ENCODE measurements around the gene NMRAL1. TPM values are rescaled to one million over a fixed set of nuclear protein-coding genes. Genes with fewer than 3 reads are reported as not detected.
A peak's percentile ranks its signal among the peaks of the same experiment; 100 is the strongest.

NMRAL1 gene
- total and polyA plus RNA-seq, 3 experiments from 2014 or later, result 63.8 to 75.4 (median 65.8) TPM

- no peak overlapping the region for H3K4me3 ChIP-seq (ENCODE audit: low read length)
- peaks cover 0 to 2% of the 10 kb centered on the region in 2 donors for H3K27me3 Mint-ChIP-seq
Observed at GRCh38 chr16:4515611-4516233, 41.3 kb upstream of the NMRAL1 start.

DNA sequence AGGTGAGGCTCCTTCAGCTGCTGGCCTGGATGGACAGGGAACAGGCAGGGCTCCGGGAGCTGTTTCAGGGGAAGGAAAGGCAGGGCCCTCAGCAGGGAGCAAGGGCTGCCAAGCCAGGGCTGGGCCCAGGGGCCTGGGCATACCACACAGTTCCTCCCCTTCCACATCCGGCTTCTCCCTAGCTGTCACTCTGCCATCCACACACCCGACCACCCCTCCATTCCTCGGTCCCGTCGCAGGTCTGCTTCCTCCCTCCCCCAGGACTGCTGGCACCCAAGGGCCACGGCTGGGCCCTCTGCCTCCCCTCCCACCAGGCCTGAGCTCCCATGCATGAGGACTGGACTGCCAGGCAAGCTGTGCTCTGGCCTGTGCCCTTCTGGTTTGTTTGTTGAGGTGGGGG, 40.2 kb upstream of the NMRAL1 start:
- peaks cover 53 to 64% (median 54%) of the 10 kb centered on the region in 3 donors for H3K4me1 Mint-ChIP-seq

More at GRCh38 chr16:4515611-4516233, 41.3 kb upstream of the NMRAL1 start:
- Histone ChIP-seq H3K27ac (ENCODE audit: low read depth, low read length) (no peak overlapping the region), H3K27me3 (ENCODE audit: insufficient read depth, low read length, poor library complexity, severe bottlenecking) (no peaks in the 10 kb centered on the region), H3K4me1 (ENCODE audit: insufficient read depth, low read length) (peaks cover 27% of the 10 kb centered on the region), H3K36me3 (ENCODE audit: insufficient read depth, low read length) (peaks cover 19% of the 10 kb centered on the region), H3K9me3 (ENCODE audit: low read length) (no peaks in the 10 kb centered on the region)
- ChIA-PET CTCF (interaction anchor here (1.7 to 2.1 kb wide), 2 partner anchors 10 to 34 kb away, joined by 3 to 16 read pairs; no protein-coding TSS in a partner anchor), POLR2A (interaction anchor here (1.2 kb wide), 1 partner anchor 11 kb away, joined by 3 read pairs; no protein-coding TSS in a partner anchor)
- Mint-ChIP-seq H3K4me1 (peaks cover 50 to 69% (median 54%) of the 10 kb centered on the region in 3 donors), H3K4me3 (peak overlapping the region; percentile 7 to 82 (median 75)), H3K9me3 (no peaks in the 10 kb centered on the region), H3K27ac (peak overlapping the region; percentile 91 to 97 (median 94)), H3K36me3 (peaks cover 0 to 35% (median 3%) of the 10 kb centered on the region in 3 donors)
- DNase-seq, result no peak

DNA sequence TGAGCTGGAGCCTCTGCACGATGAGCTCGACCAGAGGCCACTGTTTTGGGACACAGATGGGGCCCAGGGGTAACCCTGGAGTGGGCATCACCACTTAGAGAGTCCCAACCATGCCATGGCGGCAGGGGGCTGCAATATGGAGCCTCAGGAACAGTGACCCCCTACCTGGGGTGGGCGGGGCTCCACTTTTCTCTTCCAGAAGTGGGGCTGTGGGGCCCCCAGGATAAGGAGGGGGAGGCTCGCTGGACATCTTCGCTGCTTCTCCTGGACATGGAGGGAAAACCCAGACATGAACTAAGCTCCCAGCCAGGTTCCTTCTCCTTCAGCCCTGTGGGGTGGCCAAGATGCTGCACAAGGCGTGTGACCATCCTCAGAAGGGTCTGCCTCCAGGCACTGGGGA, 39.5 kb upstream of the NMRAL1 start:
- peak overlapping the region in 2 of 7 donors; percentile 13 to 73 for H3K4me3 Mint-ChIP-seq
- peaks cover 0 to 52% (median 5%) of the 10 kb centered on the region in 3 donors for H3K36me3 Mint-ChIP-seq
- Histone ChIP-seq H3K4me1 (ENCODE audit: insufficient read depth, low read length) (peaks cover 27% of the 10 kb centered on the region), H3K36me3 (ENCODE audit: insufficient read depth, low read length) (peaks cover 36% of the 10 kb centered on the region), H3K9me3 (ENCODE audit: low read length) (no peaks in the 10 kb centered on the region), H3K4me3 (ENCODE audit: low read length) (no peak overlapping the region), H3K27ac (ENCODE audit: low read depth, low read length) (peak overlapping the region; percentile 47), H3K27me3 (ENCODE audit: insufficient read depth, low read length, poor library complexity, severe bottlenecking) (no peaks in the 10 kb centered on the region)
- H3K27me3 Mint-ChIP-seq, result peaks cover 0 to 2% of the 10 kb centered on the region in 2 donors
- H3K4me1 Mint-ChIP-seq, result peaks cover 53 to 64% (median 54%) of the 10 kb centered on the region in 3 donors
- ChIA-PET POLR2A (no interaction called here), CTCF (interaction anchor here (1.1 to 2.1 kb wide), 4 partner anchors 8 to 42 kb away, joined by 3 to 16 read pairs (median 3); partner anchors contain the start of gene C16orf96)
- DNase-seq, result no peak
- H3K9me3 Mint-ChIP-seq, result no peaks in the 10 kb centered on the region
- peak overlapping the region in 6 of 8 donors; percentile 92 to 97 (median 94) for H3K27ac Mint-ChIP-seq

More for the DNA sequence above, 40.2 kb upstream of the NMRAL1 start:
- Mint-ChIP-seq H3K9me3 (no peaks in the 10 kb centered on the region), H3K36me3 (peaks cover 0 to 45% (median 5%) of the 10 kb centered on the region in 3 donors), H3K27ac (peak overlapping the region; percentile 91 to 97 (median 94)), H3K27me3 (peaks cover 0 to 2% of the 10 kb centered on the region in 2 donors), H3K4me3 (peak overlapping the region in 6 of 7 donors; percentile 51 to 82 (median 74))
- H3K4me3 ChIP-seq (ENCODE audit: low read length), result no peak overlapping the region
- H3K36me3 ChIP-seq (ENCODE audit: insufficient read depth, low read length), result peaks cover 29% of the 10 kb centered on the region
- no peaks in the 10 kb centered on the region for H3K9me3 ChIP-seq (ENCODE audit: low read length)
- DNase-seq, result no peak
- H3K4me1 ChIP-seq (ENCODE audit: insufficient read depth, low read length), result peaks cover 27% of the 10 kb centered on the region
- peak overlapping the region; percentile 47 for H3K27ac ChIP-seq (ENCODE audit: low read depth, low read length)
- no peaks in the 10 kb centered on the region for H3K27me3 ChIP-seq (ENCODE audit: insufficient read depth, low read length, poor library complexity, severe bottlenecking)
- CTCF ChIA-PET, result interaction anchor here (1.1 to 2.1 kb wide), 6 partner anchors 9 to 71 kb away, joined by 3 to 16 read pairs (median 3); partner anchors contain the start of genes C16orf96 and HMOX2
- POLR2A ChIA-PET, result interaction anchor here (0.5 to 1.2 kb wide), 2 partner anchors 9 to 222 kb away, joined by 3 read pairs; no protein-coding TSS in a partner anchor

DNA sequence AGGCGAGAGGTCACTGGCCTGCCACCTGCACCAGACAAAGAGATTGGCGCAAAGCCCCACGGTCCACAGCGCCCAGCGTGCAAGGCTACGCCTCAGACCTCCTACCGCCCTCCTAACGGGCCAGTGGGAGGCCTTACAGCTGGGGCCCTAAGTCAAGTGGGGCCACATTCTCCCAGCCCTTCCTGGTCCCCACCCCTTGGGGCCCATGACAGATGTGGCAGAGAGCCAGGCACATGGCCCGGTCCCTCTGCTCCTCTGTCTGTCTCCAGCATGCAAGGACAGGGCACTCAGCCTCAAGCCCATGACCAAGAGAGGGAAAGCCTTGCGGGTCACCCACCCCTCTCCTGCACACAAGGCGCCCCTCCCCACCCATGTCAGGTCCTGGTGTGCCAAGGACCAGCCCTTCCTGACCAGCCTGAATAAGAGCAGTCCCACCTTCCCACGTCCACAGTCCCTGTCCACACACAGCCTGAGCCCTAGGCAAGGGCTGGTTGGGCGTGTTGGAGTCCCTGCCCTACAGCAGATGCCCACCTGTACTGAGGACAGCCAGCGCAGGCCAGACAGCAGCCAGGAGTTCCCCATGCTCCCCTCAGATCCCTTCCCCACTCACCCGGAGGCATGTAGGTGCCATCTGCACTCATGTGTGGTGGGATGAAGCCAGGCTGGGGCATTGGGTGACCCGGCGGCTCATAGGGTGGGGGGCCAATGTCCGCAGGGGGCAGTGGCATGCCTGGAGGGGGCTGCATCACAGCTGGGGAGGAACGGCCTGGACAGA, 38.8 kb upstream of the NMRAL1 start:
- ChIA-PET CTCF (interaction anchor here (1.1 to 2.1 kb wide), 2 partner anchors 8 to 16 kb away, joined by 3 to 16 read pairs; no protein-coding TSS in a partner anchor), POLR2A (no interaction called here)
- Histone ChIP-seq H3K27ac (ENCODE audit: low read depth, low read length) (no peak overlapping the region), H3K36me3 (ENCODE audit: insufficient read depth, low read length) (peaks cover 42% of the 10 kb centered on the region), H3K4me1 (ENCODE audit: insufficient read depth, low read length) (peaks cover 27% of the 10 kb centered on the region), H3K9me3 (ENCODE audit: low read length) (no peaks in the 10 kb centered on the region), H3K4me3 (ENCODE audit: low read length) (no peak overlapping the region), H3K27me3 (ENCODE audit: insufficient read depth, low read length, poor library complexity, severe bottlenecking) (no peaks in the 10 kb centered on the region)
- no peak for DNase-seq
- Mint-ChIP-seq H3K4me3 (peak overlapping the region in 2 of 7 donors; percentile 12 to 73), H3K27me3 (peaks cover 0 to 2% of the 10 kb centered on the region in 2 donors), H3K27ac (peak overlapping the region; percentile 42 to 97 (median 74)), H3K36me3 (peaks cover 0 to 58% (median 5%) of the 10 kb centered on the region in 3 donors), H3K9me3 (no peaks in the 10 kb centered on the region), H3K4me1 (peaks cover 48 to 60% (median 48%) of the 10 kb centered on the region in 3 donors)

GRCh38 chr16:4512473-4512872, 38.0 kb upstream of the NMRAL1 start:
- Mint-ChIP-seq H3K4me1 (peaks cover 49 to 64% (median 50%) of the 10 kb centered on the region in 3 donors), H3K36me3 (peaks cover 0 to 66% (median 5%) of the 10 kb centered on the region in 3 donors), H3K27ac (peak overlapping the region; percentile 73 to 98 (median 80)), H3K4me3 (peak overlapping the region in 1 of 7 donors; percentile 35), H3K9me3 (no peaks in the 10 kb centered on the region), H3K27me3 (peaks cover 0 to 3% of the 10 kb centered on the region in 2 donors)
- Histone ChIP-seq H3K4me3 (ENCODE audit: low read length) (no peak overlapping the region), H3K36me3 (ENCODE audit: insufficient read depth, low read length) (peaks cover 50% of the 10 kb centered on the region), H3K4me1 (ENCODE audit: insufficient read depth, low read length) (peaks cover 27% of the 10 kb centered on the region), H3K27ac (ENCODE audit: low read depth, low read length) (no peak overlapping the region), H3K27me3 (ENCODE audit: insufficient read depth, low read length, poor library complexity, severe bottlenecking) (no peaks in the 10 kb centered on the region), H3K9me3 (ENCODE audit: low read length) (no peaks in the 10 kb centered on the region)
- ChIA-PET POLR2A (interaction anchor here (0.7 kb wide), 1 partner anchor 26 kb away, joined by 4 read pairs; the partner anchor contains the start of gene CDIP1), CTCF (no interaction called here)
- no peak for DNase-seq

GRCh38 chr16:4511441-4512082, 37.1 kb upstream of the NMRAL1 start:
- Histone ChIP-seq H3K9me3 (ENCODE audit: low read length) (no peaks in the 10 kb centered on the region), H3K4me1 (ENCODE audit: insufficient read depth, low read length) (peaks cover 32% of the 10 kb centered on the region), H3K36me3 (ENCODE audit: insufficient read depth, low read length) (peaks cover 57% of the 10 kb centered on the region), H3K27ac (ENCODE audit: low read depth, low read length) (peak overlapping the region; percentile 3), H3K27me3 (ENCODE audit: insufficient read depth, low read length, poor library complexity, severe bottlenecking) (no peaks in the 10 kb centered on the region), H3K4me3 (ENCODE audit: low read length) (no peak overlapping the region)
- Mint-ChIP-seq H3K27ac (peak overlapping the region; percentile 35 to 97 (median 82)), H3K27me3 (peaks cover 0 to 4% of the 10 kb centered on the region in 2 donors), H3K4me1 (peaks cover 50 to 66% (median 50%) of the 10 kb centered on the region in 3 donors), H3K36me3 (peaks cover 0 to 75% (median 5%) of the 10 kb centered on the region in 3 donors), H3K4me3 (no peak overlapping the region), H3K9me3 (no peaks in the 10 kb centered on the region)
- POLR2A ChIA-PET, result interaction anchor here (0.7 kb wide), 1 partner anchor 27 kb away, joined by 4 read pairs; the partner anchor contains the start of gene CDIP1
- no peak for DNase-seq
- CTCF ChIA-PET, result interaction anchor here (0.6 kb wide), 1 partner anchor 32 kb away, joined by 3 read pairs; no protein-coding TSS in a partner anchor

GRCh38 chr16:4510747-4511426, 36.5 kb upstream of the NMRAL1 start:
- H3K4me1 Mint-ChIP-seq, result peaks cover 50 to 66% (median 51%) of the 10 kb centered on the region in 3 donors
- H3K9me3 ChIP-seq (ENCODE audit: low read length), result no peaks in the 10 kb centered on the region
- no peak overlapping the region for H3K4me3 Mint-ChIP-seq
- H3K36me3 ChIP-seq (ENCODE audit: insufficient read depth, low read length), result peaks cover 57% of the 10 kb centered on the region
- DNase-seq, result no peak
- H3K27ac Mint-ChIP-seq, result peak overlapping the region; percentile 35 to 97 (median 82)
- no peaks in the 10 kb centered on the region for H3K9me3 Mint-ChIP-seq
- no peaks in the 10 kb centered on the region for H3K27me3 ChIP-seq (ENCODE audit: insufficient read depth, low read length, poor library complexity, severe bottlenecking)
- ChIA-PET CTCF (interaction anchor here (0.6 to 7.1 kb wide), 2 partner anchors 32 to 34 kb away, joined by 3 to 87 read pairs; partner anchors contain the start of genes HMOX2 and NMRAL1), POLR2A (no interaction called here)
- no peak overlapping the region for H3K4me3 ChIP-seq (ENCODE audit: low read length)
- peaks cover 0 to 4% of the 10 kb centered on the region in 2 donors for H3K27me3 Mint-ChIP-seq
- H3K36me3 Mint-ChIP-seq, result peaks cover 0 to 81% (median 5%) of the 10 kb centered on the region in 3 donors
- H3K27ac ChIP-seq (ENCODE audit: low read depth, low read length), result no peak overlapping the region
- peaks cover 35% of the 10 kb centered on the region for H3K4me1 ChIP-seq (ENCODE audit: insufficient read depth, low read length)
